Cardiac fibroblast (primary cell): ENCODE measurements around the gene ELOVL6.

Source experiments
- DNase-seq, 2 donors: peaks; one replicate each; pipeline versions ENCODE4 v3.0.0 to v3.0.0-alpha.2; 2010; ENCODE audit warnings: low read depth in 2 of 2
- H3K4me3 ChIP-seq, 2 donors: replicated peaks in 1 of 2; 1 replicate in 1 of 2; 2 replicates in 1 of 2; pipeline ENCODE4 v1.5.1; 2011; ENCODE audit warnings: low read depth in 2 of 2, low read length in 2 of 2, mild to moderate bottlenecking in 2 of 2, moderate library complexity in 1 of 2
- CTCF ChIP-seq: IDR thresholded peaks from one replicate; pipeline ENCODE4 v1.5.1; 2011; ENCODE audit warnings: low read depth, mild to moderate bottlenecking, low read length, inconsistent platforms

The ELOVL6 gene

DNA sequence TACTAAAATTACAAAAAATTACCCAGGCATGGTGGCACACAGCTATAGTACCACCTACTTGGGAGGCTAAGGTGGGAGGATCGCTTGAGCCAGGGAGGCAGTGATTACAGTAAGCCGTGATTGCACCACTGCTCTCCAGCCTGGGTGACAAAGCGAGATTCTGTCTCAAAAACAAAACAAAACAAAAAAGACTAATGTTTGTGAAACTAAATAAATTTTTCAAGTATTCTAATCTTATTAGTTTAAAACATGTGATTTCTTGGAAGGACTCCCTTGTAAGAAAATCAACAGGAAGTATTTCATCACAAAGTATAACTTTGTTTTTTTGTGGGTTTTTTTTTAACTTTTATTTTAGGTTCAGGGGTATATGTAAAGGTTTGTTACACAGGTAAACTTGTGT, 196.1 kb downstream of the ELOVL6 start:
- DNase-seq = no peak
- TF ChIP-seq CTCF = no peak
- no peak overlapping the region for H3K4me3 ChIP-seq

DNA sequence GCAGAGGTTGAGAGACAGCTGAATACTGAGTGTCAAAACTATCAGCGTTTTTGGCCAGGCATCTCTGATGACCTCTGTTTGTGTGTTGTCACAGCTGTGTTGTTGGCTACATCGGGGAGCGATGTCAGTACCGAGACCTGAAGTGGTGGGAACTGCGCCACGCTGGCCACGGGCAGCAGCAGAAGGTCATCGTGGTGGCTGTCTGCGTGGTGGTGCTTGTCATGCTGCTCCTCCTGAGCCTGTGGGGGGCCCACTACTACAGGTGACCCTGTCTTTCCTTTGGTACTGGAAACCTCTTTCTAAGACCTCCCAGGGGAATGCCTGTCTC, 198.9 kb downstream of the ELOVL6 start:
- DNase-seq = no peak
- TF ChIP-seq CTCF = no peak
- no peak overlapping the region for H3K4me3 ChIP-seq

DNA sequence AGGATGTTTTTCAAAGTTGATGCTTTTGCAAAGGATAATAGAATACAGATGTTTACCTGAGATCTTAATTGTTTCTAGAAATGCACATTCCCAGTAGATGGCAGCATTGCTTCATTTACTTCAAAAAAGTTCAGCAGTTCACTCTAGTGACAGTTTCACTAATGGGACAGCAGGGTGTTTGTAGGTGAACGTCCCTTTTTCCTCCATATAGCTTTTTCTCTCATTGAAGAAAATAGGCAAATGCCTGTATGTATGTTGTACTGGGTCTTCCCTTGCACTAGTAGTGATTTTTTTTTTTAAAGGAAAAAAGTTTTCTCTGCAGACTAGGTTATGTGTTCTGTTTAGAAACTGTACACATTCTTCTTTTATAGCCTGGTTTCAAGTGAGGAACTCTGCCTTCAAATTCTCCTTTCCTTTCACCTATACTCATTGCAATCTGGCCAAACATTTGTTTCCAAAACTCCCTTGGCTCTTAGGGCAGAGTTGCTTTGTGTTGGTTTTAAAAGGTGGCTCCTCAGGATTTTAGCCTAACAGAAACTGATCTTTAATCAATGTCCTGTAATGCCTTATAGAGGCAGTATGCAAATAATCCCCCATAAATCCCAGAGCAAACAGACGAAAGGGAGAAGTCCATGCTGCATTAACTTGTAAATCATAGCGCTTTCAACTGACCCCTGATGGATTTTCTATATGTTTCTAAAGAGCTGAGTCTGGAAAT, 199.4 kb downstream of the ELOVL6 start:
- H3K4me3 ChIP-seq = no peak overlapping the region
- peak; percentile 60 for TF ChIP-seq CTCF
- DNase-seq = peak; percentile 68 to 79

GRCh38 chr4:109996526-109996925, 201.9 kb downstream of the ELOVL6 start:
- H3K4me3 ChIP-seq = no peak overlapping the region
- no peak for TF ChIP-seq CTCF
- no peak for DNase-seq
